SK-N-SH treated with all-trans-retinoic acid at 6 μM for 48 hours (cell line): ENCODE measurements around the gene PLOD2.
A peak's percentile ranks its signal among the peaks of the same experiment; 100 is the strongest.

Source experiments
- ATAC-seq: fragments of 200-7000 bp; cut with Tn5 transposase; 3 replicates; pipeline ENCODE4 v1.9.1; 2020; ENCODE audit warnings: mild to moderate bottlenecking, moderate library complexity
- ARNTL ChIP-seq: fragments of 450-650 bp; formaldehyde crosslinking; IDR thresholded peaks from 2 replicates; pipeline ENCODE4 v1.5.0; 2020; ENCODE audit warnings: low read depth, mild to moderate bottlenecking, moderate library complexity, borderline replicate concordance
- BACH2 ChIP-seq: fragments of 250-450 bp; sonication (Bioruptor Pico); IDR thresholded peaks from 2 replicates; pipeline ENCODE4 v1.9.0; 2021; ENCODE audit warnings: mild to moderate bottlenecking, borderline replicate concordance
- CREB5 ChIP-seq: fragments of 250-450 bp; sonication (Bioruptor Pico); IDR thresholded peaks from 2 replicates; pipeline ENCODE4 v1.5.1; 2020; ENCODE audit warnings: low read depth, mild to moderate bottlenecking, moderate library complexity
- CSDC2 ChIP-seq: fragments of 250-450 bp; sonication (Bioruptor Pico); IDR thresholded peaks from 2 replicates; pipeline ENCODE4 v1.5.0; 2020; ENCODE audit warnings: mild to moderate bottlenecking, moderate library complexity
- CSRNP3 ChIP-seq: fragments of 250-450 bp; sonication (Bioruptor Pico); IDR thresholded peaks from 2 replicates; pipeline ENCODE4 v1.5.1; 2021; ENCODE audit warnings: mild to moderate bottlenecking, moderate library complexity
- ESRRG ChIP-seq: fragments of 250-450 bp; sonication (Bioruptor Pico); IDR thresholded peaks from 2 replicates; pipeline ENCODE4 v1.6.1; 2021; ENCODE audit warnings: mild to moderate bottlenecking
- GLIS3 ChIP-seq: fragments of 250-450 bp; sonication (Bioruptor Pico); IDR thresholded peaks from 2 replicates; pipeline ENCODE4 v1.5.0; 2020; ENCODE audit warnings: mild to moderate bottlenecking, moderate library complexity
- ISL1 ChIP-seq: fragments of 250-450 bp; sonication (Bioruptor Pico); IDR thresholded peaks from 2 replicates; pipeline ENCODE4 v2.1.2; 2022; ENCODE audit warnings: mild to moderate bottlenecking, moderate library complexity
- OSR1 ChIP-seq: fragments of 250-450 bp; sonication (Bioruptor Pico); IDR thresholded peaks from 2 replicates; pipeline ENCODE4 v1.8.0; 2022; ENCODE audit warnings: moderate library complexity, mild to moderate bottlenecking, inconsistent platforms
- PATZ1 ChIP-seq: fragments of 250-450 bp; sonication (Bioruptor Pico); IDR thresholded peaks from 2 replicates; pipeline ENCODE4 v1.8.0; 2020; ENCODE audit warnings: mild to moderate bottlenecking, moderate library complexity, borderline replicate concordance
- POU6F1 ChIP-seq: fragments of 250-450 bp; sonication (Bioruptor Pico); IDR thresholded peaks from 2 replicates; pipeline ENCODE4 v1.8.0; 2021; ENCODE audit warnings: low read depth, mild to moderate bottlenecking, moderate library complexity, borderline replicate concordance
- PPARA ChIP-seq: fragments of 250-450 bp; sonication (Bioruptor Pico); IDR thresholded peaks from 2 replicates; pipeline ENCODE4 v1.5.0; 2020; ENCODE audit warnings: mild to moderate bottlenecking, borderline replicate concordance
- RARB ChIP-seq: fragments of 250-450 bp; sonication (Bioruptor Pico); IDR thresholded peaks from 2 replicates; pipeline ENCODE4 v1.8.0; 2021; ENCODE audit warnings: mild to moderate bottlenecking, moderate library complexity
- SNAI2 ChIP-seq: fragments of 250-450 bp; sonication (Bioruptor Pico); IDR thresholded peaks from 2 replicates; pipeline ENCODE4 v1.5.0; 2020; ENCODE audit warnings: mild to moderate bottlenecking, moderate library complexity
- TOX ChIP-seq: fragments of 250-450 bp; sonication (Bioruptor Pico); IDR thresholded peaks from 2 replicates; pipeline ENCODE4 v1.8.0; 2021; ENCODE audit warnings: mild to moderate bottlenecking, moderate library complexity, borderline replicate concordance
- TSHZ2 ChIP-seq: fragments of 250-450 bp; sonication (Bioruptor Pico); IDR thresholded peaks from 2 replicates; pipeline ENCODE4 v1.5.0; 2020; ENCODE audit warnings: mild to moderate bottlenecking, moderate library complexity
- ZFP3 ChIP-seq: fragments of 250-450 bp; sonication (Bioruptor Pico); IDR thresholded peaks from 2 replicates; pipeline ENCODE4 v1.5.0; 2020; ENCODE audit warnings: mild to moderate bottlenecking, moderate library complexity
- ZFP30 ChIP-seq: fragments of 450-650 bp; formaldehyde crosslinking; IDR thresholded peaks from 2 replicates; pipeline ENCODE4 v1.5.0; 2022; ENCODE audit warnings: mild to moderate bottlenecking, moderate library complexity
- ZNF565 ChIP-seq: fragments of 450-650 bp; formaldehyde crosslinking; conservative IDR thresholded peaks from 2 replicates; pipeline ENCODE4 v1.5.0; 2020; ENCODE audit warnings: low read depth, mild to moderate bottlenecking, moderate library complexity
- ZNF70 ChIP-seq: fragments of 450-650 bp; formaldehyde crosslinking; IDR thresholded peaks from 2 replicates; pipeline ENCODE4 v1.5.0; 2020; ENCODE audit warnings: mild to moderate bottlenecking, moderate library complexity
- ZNF8 ChIP-seq: fragments of 450-650 bp; formaldehyde crosslinking; IDR thresholded peaks from 2 replicates; pipeline ENCODE4 v1.5.0; 2020; ENCODE audit warnings: mild to moderate bottlenecking, moderate library complexity

PLOD2 gene

GRCh38 chr3:146189519-146190173, 28.7 kb upstream of the PLOD2 start:
- TF ChIP-seq POU6F1 (CRISPR knock-in tag) (no peak), SNAI2 (CRISPR knock-in tag) (no peak), ZFP30 (no peak), ARNTL (CRISPR knock-in tag) (no peak), GLIS3 (no peak), TOX (CRISPR knock-in tag) (no peak), OSR1 (CRISPR knock-in tag) (no peak), ZNF70 (no peak), TSHZ2 (CRISPR knock-in tag) (no peak), PPARA (no peak), PATZ1 (CRISPR knock-in tag) (no peak), BACH2 (CRISPR knock-in tag) (no peak), ESRRG (CRISPR knock-in tag) (no peak), ZNF565 (CRISPR knock-in tag) (no peak), ISL1 (no peak), CSRNP3 (CRISPR knock-in tag) (no peak), CSDC2 (CRISPR knock-in tag) (no peak)
- peak; percentile 97 for ATAC-seq

GRCh38 chr3:146187334-146187950, 26.5 kb upstream of the PLOD2 start:
- TF ChIP-seq ARNTL (CRISPR knock-in tag) (no peak), GLIS3 (no peak), ZNF70 (no peak), ZNF8 (no peak), OSR1 (CRISPR knock-in tag) (no peak), ZFP30 (no peak), POU6F1 (CRISPR knock-in tag) (no peak), RARB (CRISPR knock-in tag) (no peak), ZFP3 (CRISPR knock-in tag) (no peak), CREB5 (no peak), CSDC2 (CRISPR knock-in tag) (no peak), TOX (CRISPR knock-in tag) (no peak), PPARA (no peak)
- peak; percentile 61 for ATAC-seq
